ENCODE measurements around the gene LBX2. TPM values are rescaled to one million over a fixed set of nuclear protein-coding genes. Genes with fewer than 3 reads are reported as not detected.

Gene LBX2, protein sequence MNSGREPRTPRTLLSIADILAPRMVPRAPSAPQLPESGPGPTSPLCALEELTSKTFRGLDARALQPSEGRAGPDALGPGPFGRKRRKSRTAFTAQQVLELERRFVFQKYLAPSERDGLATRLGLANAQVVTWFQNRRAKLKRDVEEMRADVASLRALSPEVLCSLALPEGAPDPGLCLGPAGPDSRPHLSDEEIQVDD
- total RNA-seq (1 to 10 TPM in 1 of 2 donors, under 1 TPM in 1; 0.63 to 1.9 TPM), polyA plus RNA-seq (1 to 10 TPM in 1 of 2 donors, under 1 TPM in 1; 0.83 to 1.4 TPM)
- long read RNA-seq, donor 1: 0 reads
- long read RNA-seq, donor 2: 0 reads
- long read RNA-seq, donor 3: 0 reads
- long read RNA-seq, donor 4: 0 reads
- long read RNA-seq, donor 5: 0 reads

DNA sequence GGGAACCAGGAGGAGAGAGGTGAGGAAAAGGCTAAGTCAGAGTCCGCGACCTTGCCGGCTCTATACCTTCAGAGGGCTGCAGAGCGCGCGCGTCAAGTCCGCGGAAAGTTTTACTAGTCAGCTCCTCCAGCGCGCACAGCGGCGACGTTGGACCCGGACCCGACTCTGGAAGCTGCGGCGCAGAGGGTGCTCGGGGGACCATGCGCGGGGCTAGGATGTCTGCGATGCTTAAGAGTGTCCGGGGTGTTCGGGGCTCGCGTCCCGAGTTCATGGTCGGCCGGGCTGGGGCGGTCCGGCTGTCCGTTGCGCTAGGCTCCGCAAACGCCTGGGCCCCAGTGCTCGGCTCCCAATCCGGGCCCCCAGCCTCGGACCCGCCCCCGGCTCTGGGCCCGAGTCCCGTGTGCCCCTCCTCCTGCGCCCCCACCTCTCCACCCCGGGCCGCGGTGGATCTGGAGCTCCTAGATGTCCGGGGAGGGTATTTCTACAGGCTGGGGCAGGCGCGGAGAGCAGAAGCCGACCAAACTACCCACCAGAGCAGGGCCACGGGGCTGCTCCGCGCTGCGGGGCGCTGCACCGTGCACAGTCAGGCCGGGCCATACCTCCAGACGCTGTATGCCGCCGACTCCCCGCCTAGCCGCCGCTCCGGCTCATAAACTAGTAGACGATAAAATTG lies at the start of gene LBX2:
LBX2 (minus strand) TSS at position 337 of the 673 bp plus-strand sequence; CDS start at position 271, 66 bp downstream.
- Histone ChIP-seq H3K27me3 (ENCODE audit: control insufficient read depth in 3 of 3, insufficient read depth in 3 of 3, low read length in 2 of 3) (peaks cover 0 to 80% (median 65%) of the 10 kb centered on the region in 3 donors), H3K9me3 (ENCODE audit: control insufficient read depth in 4 of 4, insufficient read depth in 3 of 4, low read length in 3 of 4) (peaks cover 0 to 2% (median 0%) of the 10 kb centered on the region in 4 donors), H3K27ac (ENCODE audit: low read depth in 1 of 2, low read length in 1 of 2) (no peak within 1 kb of the TSS), H3K9ac (ENCODE audit: insufficient read depth in 1 of 2, low read length in 2 of 2) (no peak within 1 kb of the TSS), H3K36me3 (ENCODE audit: control insufficient read depth in 4 of 4, insufficient read depth in 4 of 4, low read length in 4 of 4) (peaks cover 0 to under 1% (median 0%) of the 10 kb centered on the region in 4 donors), H3K4me3 (no peak within 1 kb of the TSS), H3K4me1 (ENCODE audit: control insufficient read depth in 5 of 5, insufficient read depth in 5 of 5, low read length in 5 of 5) (peaks cover 0 to 35% (median 14%) of the 10 kb centered on the region in 5 donors)
- DNase-seq (peak in 2 of 3 donors; percentile 16 to 22), ATAC-seq (ENCODE audit: insufficient read depth, low FRiP score) (no peak)
- WGBS, 2 donors: 3 to 8% methylated on average over 62 to 65 of the region's 65 CpGs
- TF ChIP-seq, protein P1, sequence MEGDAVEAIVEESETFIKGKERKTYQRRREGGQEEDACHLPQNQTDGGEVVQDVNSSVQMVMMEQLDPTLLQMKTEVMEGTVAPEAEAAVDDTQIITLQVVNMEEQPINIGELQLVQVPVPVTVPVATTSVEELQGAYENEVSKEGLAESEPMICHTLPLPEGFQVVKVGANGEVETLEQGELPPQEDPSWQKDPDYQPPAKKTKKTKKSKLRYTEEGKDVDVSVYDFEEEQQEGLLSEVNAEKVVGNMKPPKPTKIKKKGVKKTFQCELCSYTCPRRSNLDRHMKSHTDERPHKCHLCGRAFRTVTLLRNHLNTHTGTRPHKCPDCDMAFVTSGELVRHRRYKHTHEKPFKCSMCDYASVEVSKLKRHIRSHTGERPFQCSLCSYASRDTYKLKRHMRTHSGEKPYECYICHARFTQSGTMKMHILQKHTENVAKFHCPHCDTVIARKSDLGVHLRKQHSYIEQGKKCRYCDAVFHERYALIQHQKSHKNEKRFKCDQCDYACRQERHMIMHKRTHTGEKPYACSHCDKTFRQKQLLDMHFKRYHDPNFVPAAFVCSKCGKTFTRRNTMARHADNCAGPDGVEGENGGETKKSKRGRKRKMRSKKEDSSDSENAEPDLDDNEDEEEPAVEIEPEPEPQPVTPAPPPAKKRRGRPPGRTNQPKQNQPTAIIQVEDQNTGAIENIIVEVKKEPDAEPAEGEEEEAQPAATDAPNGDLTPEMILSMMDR (IDR thresholded peaks at IDR 0.05; ENCODE audit: control extremely low read depth, extremely low read depth): no peak

DNA sequence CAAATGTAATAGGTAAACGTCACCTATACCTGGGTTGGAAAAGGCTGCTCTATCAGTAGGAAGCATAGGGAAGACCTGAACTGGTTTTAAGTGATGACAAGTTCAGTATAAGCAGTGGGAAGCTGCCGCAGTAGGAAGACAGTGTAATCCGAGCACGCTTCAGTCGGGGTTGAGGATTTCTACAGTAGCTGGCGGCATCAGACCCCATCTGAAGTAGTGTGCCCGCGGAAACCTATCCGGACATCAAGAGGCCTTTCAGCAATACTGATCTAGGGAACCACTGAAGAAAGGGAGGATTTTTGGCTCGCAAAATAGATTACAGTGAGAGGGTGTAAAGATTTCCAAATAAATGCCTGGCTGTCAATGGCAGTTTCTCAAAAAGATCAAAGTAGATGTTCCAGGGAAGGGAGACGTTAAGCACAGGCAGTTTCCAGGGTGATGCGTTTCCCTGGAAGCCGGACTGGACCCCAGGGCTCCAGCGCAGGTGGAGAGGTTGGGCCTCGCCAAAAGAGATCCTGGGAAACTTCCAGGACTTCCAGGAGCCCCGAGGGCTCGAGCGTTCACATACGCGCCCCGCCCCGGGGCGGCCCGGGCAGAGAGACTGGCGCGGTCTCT lies 49.0 kb upstream of the LBX2 start:
- ATAC-seq (ENCODE audit: insufficient read depth, low FRiP score): no peak
- Histone ChIP-seq H3K27ac (ENCODE audit: low read depth in 1 of 2, low read length in 1 of 2) (peak overlapping the region; percentile 30 to 37), H3K27me3 (ENCODE audit: control insufficient read depth in 3 of 3, insufficient read depth in 3 of 3, low read length in 2 of 3) (no peaks in the 10 kb centered on the region), H3K4me1 (ENCODE audit: control insufficient read depth in 5 of 5, insufficient read depth in 5 of 5, low read length in 5 of 5) (peaks cover 0 to 26% (median 2%) of the 10 kb centered on the region in 5 donors), H3K9ac (ENCODE audit: insufficient read depth in 1 of 2, low read length in 2 of 2) (no peak overlapping the region), H3K4me3 (peak overlapping the region; percentile 63), H3K36me3 (ENCODE audit: control insufficient read depth in 4 of 4, insufficient read depth in 4 of 4, low read length in 4 of 4) (no peaks in the 10 kb centered on the region), H3K9me3 (ENCODE audit: control insufficient read depth in 4 of 4, insufficient read depth in 3 of 4, low read length in 3 of 4) (no peaks in the 10 kb centered on the region)
- WGBS, 2 donors: 19 to 35% methylated on average over 19 to 26 of the region's 26 CpGs
- DNase-seq: peak in 1 of 3 donors; percentile 41
- TF ChIP-seq, protein P1 (IDR thresholded peaks at IDR 0.05; ENCODE audit: control extremely low read depth, extremely low read depth): no peak

DNA sequence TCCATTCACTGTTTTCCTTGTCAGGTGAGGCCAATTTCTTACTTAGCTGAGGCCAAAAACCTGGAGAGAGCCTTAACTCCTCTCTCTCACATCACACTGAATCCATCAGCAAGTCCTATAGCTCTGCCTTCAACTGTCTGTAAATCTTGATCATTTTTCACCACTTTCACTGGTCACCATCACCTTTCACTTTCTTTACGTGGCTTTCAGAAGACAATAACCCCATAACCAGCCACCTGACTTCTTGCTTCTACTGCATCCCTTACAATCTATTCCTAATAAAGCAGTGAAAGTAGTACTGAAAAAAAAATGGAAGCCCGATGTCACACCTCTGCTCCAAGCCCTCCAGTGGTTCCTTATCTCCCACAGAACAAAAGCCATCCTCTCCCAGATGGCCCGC lies 46.6 kb upstream of the LBX2 start:
- DNase-seq (no peak), ATAC-seq (ENCODE audit: insufficient read depth, low FRiP score) (no peak)
- TF ChIP-seq, protein P1 (IDR thresholded peaks at IDR 0.05; ENCODE audit: control extremely low read depth, extremely low read depth): no peak
- 85 to 93% methylated on average over 3 of the region's 3 CpGs for WGBS, 2 donors
- Histone ChIP-seq H3K4me3 (no peak overlapping the region), H3K9ac (ENCODE audit: insufficient read depth in 1 of 2, low read length in 2 of 2) (no peak overlapping the region), H3K9me3 (ENCODE audit: control insufficient read depth in 4 of 4, insufficient read depth in 3 of 4, low read length in 3 of 4) (no peaks in the 10 kb centered on the region), H3K27ac (ENCODE audit: low read depth in 1 of 2, low read length in 1 of 2) (no peak overlapping the region), H3K36me3 (ENCODE audit: control insufficient read depth in 4 of 4, insufficient read depth in 4 of 4, low read length in 4 of 4) (no peaks in the 10 kb centered on the region), H3K27me3 (ENCODE audit: control insufficient read depth in 3 of 3, insufficient read depth in 3 of 3, low read length in 2 of 3) (no peaks in the 10 kb centered on the region), H3K4me1 (ENCODE audit: control insufficient read depth in 5 of 5, insufficient read depth in 5 of 5, low read length in 5 of 5) (peaks cover 0 to 14% (median 2%) of the 10 kb centered on the region in 5 donors)

Data from lung (tissue), 16 donors.